Left ventricle myocardium inferior (tissue), 1 donor: ENCODE data around the gene PKD2. TPM values are rescaled to one million over a fixed set of nuclear protein-coding genes. Genes with fewer than 3 reads are reported as not detected.

Source experiments
- DNase-seq: peaks from one replicate; pipeline ENCODE4 v3.0.0-alpha.2; 2020
- H3K27ac ChIP-seq: fragments of 200-600 bp; replicated peaks from 2 replicates; pipeline ENCODE4 v1.8.0; 2021
- H3K27me3 ChIP-seq: fragments of 200-600 bp; 2 replicates; pipeline ENCODE4 v1.8.0; 2021; ENCODE audit warnings: low read depth
- H3K36me3 ChIP-seq: fragments of 200-600 bp; 2 replicates; pipeline ENCODE4 v1.8.0; 2021
- H3K4me1 ChIP-seq: fragments of 200-600 bp; 2 replicates; pipeline ENCODE4 v1.8.0; 2021
- H3K4me3 ChIP-seq: fragments of 200-600 bp; 2 replicates; pipeline ENCODE4 v1.8.0; 2021; ENCODE audit warnings: mild to moderate bottlenecking, moderate library complexity
- H3K9me3 ChIP-seq: fragments of 200-600 bp; replicated peaks from 2 replicates; pipeline ENCODE4 v1.8.0; 2021
- intact Hi-C: fragments of 100-400 bp; cut with micrococcal nuclease; formaldehyde crosslinking; loops from one replicate; pipeline ENCODE4 v1.11.0; 2022
- total RNA-seq: library from RNA; stranded (reverse); fragmentation: NEBNext Ultra II Directional; extraction: Animal tissue kit (Norgen Biotek cat#: 25700); gene quantifications from one replicate; pipeline ENCODE4 v1.2.1, GENCODE V29; 2021
- TF ChIP-seq, protein P1 (sequence below): fragments of 200-600 bp; IDR thresholded peaks from 2 replicates; pipeline ENCODE4 v1.8.0; 2021; ENCODE audit warnings: antibody characterized with exemption, mild to moderate bottlenecking, borderline replicate concordance
- donor health status: DM: no; HTN: yes; CAD: no; lungs with severe emphysema.

PKD2 gene
- total RNA-seq, 1 donor from 2014 or later, result 11.7 TPM

DNA sequence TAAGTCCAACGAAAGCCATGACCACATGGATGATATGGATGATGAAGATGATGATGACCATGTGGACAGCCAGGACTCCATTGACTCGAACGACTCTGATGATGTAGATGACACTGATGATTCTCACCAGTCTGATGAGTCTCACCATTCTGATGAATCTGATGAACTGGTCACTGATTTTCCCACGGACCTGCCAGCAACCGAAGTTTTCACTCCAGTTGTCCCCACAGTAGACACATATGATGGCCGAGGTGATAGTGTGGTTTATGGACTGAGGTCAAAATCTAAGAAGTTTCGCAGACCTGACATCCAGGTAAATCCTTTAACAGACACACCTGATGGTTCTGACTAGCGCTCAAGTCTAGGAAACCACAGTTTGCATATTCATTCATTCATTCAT is 25.9 kb upstream of the PKD2 start:
- H3K9me3 ChIP-seq, result no peaks in the 10 kb centered on the region
- H3K36me3 ChIP-seq, result no peaks in the 10 kb centered on the region
- TF ChIP-seq, protein P1, sequence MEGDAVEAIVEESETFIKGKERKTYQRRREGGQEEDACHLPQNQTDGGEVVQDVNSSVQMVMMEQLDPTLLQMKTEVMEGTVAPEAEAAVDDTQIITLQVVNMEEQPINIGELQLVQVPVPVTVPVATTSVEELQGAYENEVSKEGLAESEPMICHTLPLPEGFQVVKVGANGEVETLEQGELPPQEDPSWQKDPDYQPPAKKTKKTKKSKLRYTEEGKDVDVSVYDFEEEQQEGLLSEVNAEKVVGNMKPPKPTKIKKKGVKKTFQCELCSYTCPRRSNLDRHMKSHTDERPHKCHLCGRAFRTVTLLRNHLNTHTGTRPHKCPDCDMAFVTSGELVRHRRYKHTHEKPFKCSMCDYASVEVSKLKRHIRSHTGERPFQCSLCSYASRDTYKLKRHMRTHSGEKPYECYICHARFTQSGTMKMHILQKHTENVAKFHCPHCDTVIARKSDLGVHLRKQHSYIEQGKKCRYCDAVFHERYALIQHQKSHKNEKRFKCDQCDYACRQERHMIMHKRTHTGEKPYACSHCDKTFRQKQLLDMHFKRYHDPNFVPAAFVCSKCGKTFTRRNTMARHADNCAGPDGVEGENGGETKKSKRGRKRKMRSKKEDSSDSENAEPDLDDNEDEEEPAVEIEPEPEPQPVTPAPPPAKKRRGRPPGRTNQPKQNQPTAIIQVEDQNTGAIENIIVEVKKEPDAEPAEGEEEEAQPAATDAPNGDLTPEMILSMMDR, result no peak
- H3K4me3 ChIP-seq, result no peak overlapping the region
- DNase-seq, result no peak
- peaks cover 20% of the 10 kb centered on the region for H3K27me3 ChIP-seq
- H3K27ac ChIP-seq, result no peak overlapping the region
- intact Hi-C loops, result no loop called here
- no peaks in the 10 kb centered on the region for H3K4me1 ChIP-seq

DNA sequence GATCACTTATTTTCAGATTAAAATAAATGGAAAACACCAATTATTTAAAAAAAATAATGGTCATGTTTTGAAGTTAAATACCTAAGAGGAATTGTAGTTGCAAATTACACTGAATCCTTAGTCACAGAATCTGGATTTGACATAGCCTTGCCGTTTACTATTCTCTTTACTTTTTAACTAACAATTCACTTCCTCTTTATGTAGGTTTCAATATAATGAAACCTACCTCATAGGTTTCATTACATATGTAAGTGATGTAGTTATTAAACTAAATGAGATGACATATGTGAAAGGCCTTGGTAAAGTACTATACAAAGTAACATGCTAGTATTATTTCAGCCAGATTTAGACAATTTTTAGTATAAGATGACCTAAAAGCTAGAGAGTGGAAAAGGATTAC is 25.4 kb upstream of the PKD2 start:
- Histone ChIP-seq H3K27ac (no peak overlapping the region), H3K9me3 (no peaks in the 10 kb centered on the region), H3K36me3 (no peaks in the 10 kb centered on the region), H3K4me3 (no peak overlapping the region), H3K27me3 (peaks cover 18% of the 10 kb centered on the region), H3K4me1 (no peaks in the 10 kb centered on the region)
- intact Hi-C loops, result no loop called here
- TF ChIP-seq, protein P1, result no peak
- DNase-seq, result no peak

DNA sequence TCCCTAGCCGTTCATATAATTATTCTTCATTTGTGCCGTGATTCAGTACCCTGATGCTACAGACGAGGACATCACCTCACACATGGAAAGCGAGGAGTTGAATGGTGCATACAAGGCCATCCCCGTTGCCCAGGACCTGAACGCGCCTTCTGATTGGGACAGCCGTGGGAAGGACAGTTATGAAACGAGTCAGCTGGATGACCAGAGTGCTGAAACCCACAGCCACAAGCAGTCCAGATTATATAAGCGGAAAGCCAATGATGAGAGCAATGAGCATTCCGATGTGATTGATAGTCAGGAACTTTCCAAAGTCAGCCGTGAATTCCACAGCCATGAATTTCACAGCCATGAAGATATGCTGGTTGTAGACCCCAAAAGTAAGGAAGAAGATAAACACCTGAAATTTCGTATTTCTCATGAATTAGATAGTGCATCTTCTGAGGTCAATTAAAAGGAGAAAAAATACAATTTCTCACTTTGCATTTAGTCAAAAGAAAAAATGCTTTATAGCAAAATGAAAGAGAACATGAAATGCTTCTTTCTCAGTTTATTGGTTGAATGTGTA is 24.9 kb upstream of the PKD2 start:
- Histone ChIP-seq H3K36me3 (no peaks in the 10 kb centered on the region), H3K4me1 (no peaks in the 10 kb centered on the region), H3K4me3 (no peak overlapping the region), H3K27me3 (peaks cover 23% of the 10 kb centered on the region), H3K9me3 (no peaks in the 10 kb centered on the region), H3K27ac (no peak overlapping the region)
- TF ChIP-seq, protein P1, result no peak
- no peak for DNase-seq
- intact Hi-C loops, result no loop called here

DNA sequence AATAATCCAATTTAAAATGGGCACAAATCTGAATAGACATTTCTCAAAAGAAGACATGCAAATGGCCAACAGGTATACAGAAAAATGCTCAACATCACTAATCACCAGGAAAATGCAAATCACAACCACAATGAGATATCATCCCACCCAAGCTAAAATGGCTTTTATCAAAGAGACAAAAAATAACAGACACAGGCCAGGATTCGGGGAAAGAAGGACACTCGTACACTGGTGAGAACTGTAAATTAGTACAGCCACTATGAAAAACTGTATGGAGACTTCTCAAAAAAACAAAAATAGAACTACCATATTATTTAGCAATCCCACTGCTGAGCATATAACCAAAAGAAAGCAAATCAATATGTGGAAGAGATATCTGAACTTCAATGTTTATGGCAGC is 23.4 kb upstream of the PKD2 start:
- TF ChIP-seq, protein P1, result no peak
- H3K4me3 ChIP-seq, result no peak overlapping the region
- H3K36me3 ChIP-seq, result no peaks in the 10 kb centered on the region
- no peak overlapping the region for H3K27ac ChIP-seq
- DNase-seq, result no peak
- H3K9me3 ChIP-seq, result no peaks in the 10 kb centered on the region
- intact Hi-C loops, result no loop called here
- peaks cover 20% of the 10 kb centered on the region for H3K27me3 ChIP-seq
- H3K4me1 ChIP-seq, result no peaks in the 10 kb centered on the region

DNA sequence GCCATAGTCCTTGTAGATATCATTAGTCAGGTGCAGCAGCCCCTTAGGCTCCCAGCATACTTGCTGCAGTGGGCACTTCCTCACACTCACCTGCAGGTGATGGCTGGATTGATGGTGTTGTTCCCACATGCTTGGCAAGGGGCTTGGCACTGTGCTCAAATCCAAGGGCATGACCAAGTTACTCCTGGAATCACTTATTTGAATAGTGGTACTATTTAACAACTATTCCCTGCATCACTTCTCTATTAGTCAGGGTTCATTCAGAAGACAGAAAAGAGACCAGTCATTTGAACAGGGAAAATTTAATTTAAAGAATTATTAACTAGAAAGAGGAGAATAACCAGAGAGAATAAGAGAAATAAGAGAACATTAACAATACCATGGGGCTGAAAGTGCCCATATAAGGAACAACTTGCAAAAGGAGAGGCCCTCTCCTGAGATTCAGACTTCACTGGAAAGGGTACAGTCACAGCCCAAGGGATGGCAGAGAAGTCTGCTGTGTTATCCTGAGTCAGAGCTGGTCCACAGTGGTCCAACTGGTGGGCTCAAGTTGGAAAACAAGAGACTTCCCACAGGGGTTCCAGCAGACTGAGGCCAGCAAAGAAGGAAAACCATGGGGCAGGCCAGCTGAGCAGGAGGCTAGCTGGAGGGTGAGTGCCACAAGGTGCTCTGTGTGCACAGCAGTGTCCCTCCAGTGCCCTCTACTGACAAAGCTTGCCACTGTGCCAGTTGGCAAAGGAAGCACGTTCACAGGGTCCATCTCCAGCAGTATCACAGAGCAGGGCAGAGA is 22.1 kb upstream of the PKD2 start:
- H3K4me3 ChIP-seq, result no peak overlapping the region
- no peaks in the 10 kb centered on the region for H3K4me1 ChIP-seq
- H3K36me3 ChIP-seq, result no peaks in the 10 kb centered on the region
- TF ChIP-seq, protein P1, result peak; percentile 56
- peak; percentile 55 for DNase-seq
- H3K27ac ChIP-seq, result no peak overlapping the region
- H3K27me3 ChIP-seq, result peaks cover 9% of the 10 kb centered on the region
- intact Hi-C loops, result no loop called here
- no peaks in the 10 kb centered on the region for H3K9me3 ChIP-seq
